Heart left ventricle (tissue), 13 donors: ENCODE results near the gene GRK5.

Source experiments
- CTCF ChIP-seq, 12 donors: fragments of 200-600 bp; sonication (generic) in 4 of 12; IDR thresholded peaks; one replicate each; pipeline versions ENCODE4 v1.5.0 to v1.8.0; 2018 to 2022; ENCODE audit warnings: antibody characterized with exemption in 12 of 12, mild to moderate bottlenecking in 5 of 12
- POLR2A ChIP-seq, 2 donors: fragments of 450-650 bp; IDR thresholded peaks; one replicate each; pipeline ENCODE4 v1.6.1; 2017; ENCODE audit warnings: antibody characterized with exemption in 2 of 2, mild to moderate bottlenecking in 2 of 2, moderate library complexity in 2 of 2
- donor health status: ischemic (EF 13 %, LVEDD 7.1; RV severe dilation, severe dysfunction).
- donor health status: DM: no; HTN: yes; CAD: no.
- donor health status: DM: no; HTN: no; CAD: no.
- donor health status: ischemic (EF 25% LVEDD 6.9; RV normal size, moderate dysfunction).
- donor health status: ischemic (EF 25% LVEDD 5.7; RV mildly dilated, moderate dysfunction).
- donor health status: ischemic (EF 35%, LVEDD 5.7; RV mildly dilated, moderate dysfunction).
- donor health status: nonischemic (EF 11% LVEDD 7.7; RV severe dilation, severe dysfunction).
- donor health status: DM: yes; HTN: yes; CAD: no.
- donor health status: PGD.
- donor health status: ischemic (EF 29% LVEDD 5.4; RV normal size, mild dysfunction).
- donor health status: nonischemic (EF 23%, LVEDD 6.1; RV moderate dilation, normal function).

GRCh38 chr10:119291223-119291900 lies 84.0 kb downstream of the GRK5 start:
- TF ChIP-seq CTCF (IDR thresholded peaks at IDR 0.05) = no peak
- no peak for TF ChIP-seq POLR2A (IDR thresholded peaks at IDR 0.05)
